SHP77 (cell line): Measurements from ENCODE around the gene GUK1.

ENCODE experiments used
- DNase-seq, 2 experiments: peaks; one replicate each; lab custom pipeline; 2025; lab: John Stamatoyannopoulos, UW

GUK1 gene

DNA sequence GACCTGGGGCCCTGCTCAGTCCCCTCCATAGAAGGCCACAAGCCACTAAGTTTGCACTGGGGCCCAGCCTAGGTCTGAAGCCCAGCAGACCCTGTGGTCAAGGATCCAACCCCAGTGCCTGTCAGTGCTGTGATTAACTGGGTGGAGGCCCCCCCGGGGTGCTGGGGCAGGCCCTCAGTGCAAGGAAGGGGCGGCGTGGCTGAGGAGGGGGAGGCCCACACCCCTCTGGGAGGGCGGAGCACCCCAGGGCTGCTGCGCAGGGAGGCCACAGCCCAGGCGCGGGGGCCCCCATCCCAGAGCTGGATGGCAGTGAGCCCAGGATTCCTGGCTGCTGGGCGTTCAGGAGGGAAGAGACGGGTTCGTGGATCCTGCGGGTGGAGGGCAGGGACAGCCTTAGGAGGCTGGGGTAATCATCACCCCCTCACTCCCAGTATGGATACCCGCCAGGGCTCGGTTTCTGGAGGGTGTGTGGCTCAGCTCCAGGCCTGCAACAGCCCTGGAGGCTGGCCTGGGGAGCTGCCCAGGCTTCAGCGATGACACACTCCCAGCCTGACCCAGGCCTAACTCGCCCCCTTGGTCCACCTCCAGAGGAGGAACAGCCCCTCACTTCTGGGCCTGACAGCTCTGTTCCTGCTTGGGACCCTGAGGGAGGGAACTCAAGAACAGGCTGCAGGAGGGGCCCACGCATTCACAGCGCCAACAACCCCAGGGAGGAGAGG lies 10.5 kb downstream of the GUK1 start:
- no peak for DNase-seq

DNA sequence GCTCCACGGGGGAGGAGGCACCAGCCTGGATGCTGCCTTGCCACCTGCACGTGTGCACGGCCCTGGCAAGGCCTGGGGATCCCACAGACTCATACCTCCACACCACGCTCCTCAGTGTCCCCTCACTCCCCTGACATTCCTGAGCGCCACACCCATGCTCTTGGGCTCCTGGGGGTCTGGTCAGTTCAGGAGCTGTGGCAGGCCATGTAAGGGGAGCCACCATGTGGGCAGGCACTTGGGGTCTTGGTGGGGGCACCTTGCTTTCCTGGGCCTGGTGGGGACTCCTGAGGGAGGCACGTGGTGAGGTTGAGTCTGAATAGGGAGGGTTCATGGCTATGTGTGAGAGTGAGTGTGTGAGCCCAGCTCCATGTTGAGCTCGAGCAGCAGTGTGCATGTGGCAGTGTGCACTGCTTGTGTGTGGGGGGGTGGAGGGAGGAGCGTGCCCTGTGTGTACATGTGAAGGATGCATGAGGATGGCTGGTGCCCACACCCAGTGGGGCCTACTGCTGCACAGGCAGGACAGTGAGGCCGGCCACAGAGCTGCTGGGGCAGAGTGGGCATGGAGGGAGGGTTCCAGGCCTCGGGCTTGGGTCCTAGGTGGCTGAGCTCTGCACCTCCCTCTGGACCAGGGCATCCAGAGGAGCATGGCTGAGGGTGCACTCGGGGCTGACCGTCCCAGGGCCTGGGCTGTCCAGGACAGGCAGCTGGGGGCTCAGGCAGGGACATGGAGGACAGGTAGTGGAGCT lies 11.3 kb downstream of the GUK1 start:
- no peak for DNase-seq

DNA sequence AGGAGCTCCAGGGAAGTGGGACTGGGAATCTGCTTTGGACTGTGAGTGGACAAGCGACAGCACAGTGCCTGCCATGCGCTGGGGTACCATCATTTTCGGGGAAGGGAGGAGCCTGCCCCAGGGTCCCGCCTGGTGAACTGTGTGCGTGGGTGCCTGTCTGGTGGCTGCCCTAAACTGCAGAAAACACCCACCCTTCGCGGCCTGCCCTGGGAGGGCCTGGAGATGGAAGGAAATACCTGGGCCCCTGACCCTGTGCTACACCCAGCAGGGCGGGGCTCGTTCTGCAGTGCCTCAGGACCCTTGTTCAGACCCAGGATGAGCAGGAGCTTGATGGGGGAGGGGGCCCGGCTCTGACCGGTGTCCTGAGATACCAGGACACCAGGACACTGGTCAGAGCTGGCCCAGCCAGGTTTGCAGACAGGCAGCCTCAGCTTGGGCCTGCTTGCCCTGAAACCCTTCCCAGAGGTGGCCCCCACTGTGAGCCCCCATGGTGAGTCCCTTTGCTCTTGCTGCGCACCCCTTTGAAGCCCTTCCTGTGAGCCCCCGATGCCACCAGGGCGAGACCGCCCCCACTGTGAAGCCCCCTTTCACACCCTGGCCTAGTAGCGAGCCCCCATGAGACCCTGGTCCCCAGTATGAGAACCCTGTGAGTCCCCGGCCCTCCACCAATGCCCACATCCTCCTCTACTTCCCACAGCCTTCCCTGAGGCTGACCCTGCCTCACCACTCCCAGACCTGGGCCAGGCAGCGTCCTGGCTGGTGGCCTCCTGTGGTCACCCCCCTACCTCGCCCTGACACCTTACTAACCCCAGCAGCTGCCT lies 12.2 kb downstream of the GUK1 start:
- DNase-seq, result no peak

DNA sequence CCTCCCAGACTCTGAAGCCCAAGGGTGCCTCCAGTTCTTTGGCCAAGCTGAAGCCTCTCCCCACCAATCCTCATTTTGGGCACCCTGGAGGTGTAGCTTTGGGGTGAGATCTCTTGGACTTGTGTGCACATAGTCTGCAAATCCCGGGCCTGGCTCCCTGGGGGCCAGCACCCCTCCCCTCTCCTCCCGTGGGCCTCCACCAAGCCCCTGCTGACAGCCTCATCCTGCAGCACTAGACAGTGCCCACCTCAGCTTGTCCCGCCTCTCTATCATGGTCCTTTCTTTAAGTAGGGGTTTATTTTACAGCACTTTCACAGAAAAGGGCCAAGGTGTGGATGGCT lies 12.8 kb downstream of the GUK1 start:
- DNase-seq, result no peak

DNA sequence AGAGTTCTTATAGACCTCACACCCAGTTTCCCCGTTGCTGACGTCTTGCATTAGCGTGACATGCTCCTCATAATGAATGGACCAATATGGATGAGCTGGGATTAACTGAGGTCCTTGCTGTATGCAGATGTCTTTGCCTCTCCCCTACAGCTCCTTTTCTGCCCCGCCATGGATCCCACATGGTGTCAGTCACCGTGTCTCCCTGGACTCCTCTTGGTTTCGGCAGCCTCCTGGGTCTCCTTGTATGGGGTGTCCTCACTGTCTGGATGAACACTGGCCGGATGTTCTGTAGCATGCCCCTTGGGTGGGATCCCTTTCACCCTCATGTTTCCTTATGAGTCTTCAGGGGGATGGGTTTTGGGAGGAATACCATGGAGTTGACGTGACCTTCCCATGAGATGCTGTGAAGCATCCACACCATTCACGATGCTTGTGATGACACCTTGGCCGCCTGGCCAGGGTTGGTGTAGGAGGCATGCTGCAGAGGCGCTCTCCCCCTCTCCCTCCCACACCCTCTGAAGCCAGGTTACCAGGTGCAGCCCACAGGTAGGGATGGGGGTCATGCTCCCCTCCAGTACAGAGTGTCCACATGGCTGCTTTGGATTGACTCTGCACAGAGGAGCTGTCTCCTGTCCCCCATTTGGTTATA lies 14.1 kb downstream of the GUK1 start:
- no peak for DNase-seq

DNA sequence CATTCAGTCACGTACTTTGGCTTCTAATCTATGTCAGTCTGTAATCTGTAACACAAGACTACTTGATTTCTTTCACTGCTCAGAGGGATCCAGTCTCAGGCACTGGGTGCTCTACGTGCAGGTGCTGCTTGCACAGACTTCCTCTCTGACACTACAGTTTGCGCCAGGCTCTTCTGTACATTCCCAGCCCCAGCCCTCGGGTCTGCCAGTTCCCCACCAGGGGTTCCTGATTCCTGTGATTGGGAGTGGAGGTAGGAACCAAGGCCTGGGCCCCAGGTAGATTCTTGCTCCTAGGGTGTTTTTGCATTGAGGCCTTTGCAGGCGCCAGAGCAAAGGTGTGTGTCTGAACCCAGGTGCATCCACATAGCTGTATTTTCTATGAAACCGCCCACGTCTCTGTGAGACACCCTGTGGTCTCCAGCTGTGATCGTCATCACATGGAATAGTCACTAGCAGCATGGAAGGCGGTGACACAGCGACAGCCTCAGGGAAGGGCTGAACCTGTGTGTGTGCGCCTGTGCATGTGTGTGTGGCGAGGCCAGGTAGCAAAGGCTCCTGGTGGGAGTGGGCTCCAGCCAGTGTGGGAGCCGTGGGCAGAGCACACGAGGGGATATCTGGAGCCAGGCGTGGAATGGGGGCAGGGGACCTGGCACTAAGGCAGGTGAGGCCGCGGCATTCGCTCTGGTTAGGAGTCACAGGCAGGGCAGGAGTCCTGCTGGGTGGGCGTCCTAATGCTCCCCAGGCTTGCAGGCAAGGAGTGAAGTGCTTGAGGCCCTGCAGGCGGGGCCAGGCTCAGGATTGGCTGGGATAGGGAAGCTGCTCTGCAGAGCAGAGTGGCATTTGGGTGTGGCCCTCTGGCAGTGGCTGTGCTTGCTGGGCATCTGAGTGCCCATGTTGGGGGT lies 14.8 kb downstream of the GUK1 start:
- no peak for DNase-seq

DNA sequence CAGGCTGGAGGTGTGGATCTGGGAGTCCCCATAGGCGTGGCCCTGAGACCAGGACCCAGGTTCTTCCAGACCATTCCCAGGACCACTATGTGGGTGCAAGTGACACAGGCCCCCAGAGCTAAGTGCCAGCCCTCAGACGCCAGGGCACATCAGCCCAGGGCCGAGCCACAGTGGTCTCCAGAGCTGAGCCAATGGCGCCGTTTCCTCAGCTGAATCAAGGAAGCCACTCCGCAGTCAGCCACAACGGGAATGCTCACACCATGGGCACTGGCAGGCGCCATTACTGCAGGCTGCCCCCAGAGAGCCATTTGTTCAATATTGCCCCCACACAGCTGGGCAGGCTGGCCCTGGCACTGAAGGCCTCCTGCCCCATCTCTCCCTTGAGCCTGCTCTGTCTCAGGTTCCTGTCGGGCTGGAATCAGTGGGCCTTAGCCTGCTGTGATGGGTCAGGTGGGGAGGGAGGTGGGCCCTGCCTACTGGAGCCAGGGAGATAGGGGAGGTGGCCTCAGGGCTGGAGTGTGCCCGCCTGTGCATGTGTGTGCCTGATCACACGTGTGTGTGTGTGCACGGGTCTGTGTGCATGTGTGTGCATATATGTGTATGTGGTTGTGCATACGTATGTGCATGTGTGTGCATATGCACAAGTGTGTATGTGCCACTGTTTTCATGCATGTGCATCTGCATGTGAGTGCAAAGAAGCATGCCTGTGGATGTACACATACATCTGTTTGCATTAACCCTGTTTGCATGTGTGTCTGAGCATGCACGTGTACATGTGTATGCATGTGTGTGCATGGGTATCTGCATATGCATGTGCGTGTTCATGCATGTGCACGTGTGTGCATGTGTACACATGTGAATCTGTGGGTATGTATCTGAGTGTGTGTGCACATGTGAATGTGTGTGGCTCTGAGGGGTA lies 15.8 kb downstream of the GUK1 start:
- no peak for DNase-seq

DNA sequence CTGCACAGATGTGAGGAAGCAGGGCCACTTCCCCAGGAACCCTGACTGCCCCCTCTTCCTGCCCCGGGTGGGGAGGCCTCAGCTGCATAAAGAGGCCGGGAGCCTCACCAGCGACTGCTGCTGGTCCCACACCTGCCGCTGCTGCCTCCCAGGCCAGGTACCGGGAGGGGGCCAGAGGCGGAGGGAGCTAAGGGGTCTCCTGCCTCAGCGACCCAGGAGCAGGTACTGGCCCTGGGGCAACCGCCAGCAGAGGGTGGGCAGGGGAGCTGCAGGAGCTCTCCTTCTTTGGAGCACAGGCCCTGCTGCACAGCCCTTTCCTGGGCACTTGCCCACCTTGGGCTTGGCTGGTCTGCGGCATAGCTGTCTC lies 16.4 kb downstream of the GUK1 start:
- no peak for DNase-seq

DNA sequence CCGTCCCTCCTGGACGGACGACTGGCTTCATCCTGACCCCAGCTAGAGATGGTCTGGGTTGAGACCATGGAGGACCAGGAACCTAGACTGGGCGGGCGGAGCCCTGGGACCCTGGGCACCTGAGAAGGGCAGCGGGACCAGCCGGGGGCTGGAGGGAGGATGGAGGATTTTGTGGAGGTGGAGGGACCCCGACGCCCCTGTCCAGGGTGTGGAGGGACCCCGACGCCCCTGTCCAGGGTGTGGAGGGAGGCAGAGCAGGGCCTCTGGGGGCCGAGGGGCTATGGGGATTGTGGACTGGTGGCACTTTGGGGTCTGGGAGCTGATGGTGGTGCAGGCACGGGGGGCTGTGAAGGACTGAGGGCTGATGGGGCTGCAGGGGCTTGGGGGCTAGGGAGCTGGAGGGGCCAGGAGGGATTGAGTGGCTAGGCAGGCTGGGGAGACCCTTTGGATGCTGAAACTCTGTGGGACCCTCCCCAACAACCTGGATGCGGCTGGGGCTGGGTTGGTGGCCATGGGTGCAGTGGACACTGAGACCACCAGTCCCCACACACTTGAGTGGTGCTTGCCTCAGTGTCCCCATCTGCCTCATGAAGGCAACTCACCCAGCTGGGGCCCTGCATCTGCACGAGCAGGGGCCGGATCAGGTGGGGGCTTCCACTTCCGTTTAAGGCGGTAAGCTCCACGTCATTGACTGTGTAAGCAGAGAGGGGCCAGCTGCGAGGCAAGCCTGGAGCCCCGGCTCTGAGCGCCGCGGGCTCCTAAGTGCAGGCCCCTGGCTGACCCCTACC lies 17.1 kb downstream of the GUK1 start:
- DNase-seq, result no peak

DNA sequence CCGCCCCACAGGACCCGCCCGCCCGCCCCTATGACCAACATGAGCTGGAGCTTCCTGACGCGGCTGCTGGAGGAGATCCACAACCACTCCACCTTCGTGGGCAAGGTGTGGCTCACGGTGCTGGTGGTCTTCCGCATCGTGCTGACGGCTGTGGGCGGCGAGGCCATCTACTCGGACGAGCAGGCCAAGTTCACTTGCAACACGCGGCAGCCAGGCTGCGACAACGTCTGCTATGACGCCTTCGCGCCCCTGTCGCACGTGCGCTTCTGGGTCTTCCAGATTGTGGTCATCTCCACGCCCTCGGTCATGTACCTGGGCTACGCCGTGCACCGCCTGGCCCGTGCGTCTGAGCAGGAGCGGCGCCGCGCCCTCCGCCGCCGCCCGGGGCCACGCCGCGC lies 17.6 kb downstream of the GUK1 start:
- DNase-seq, result no peak

DNA sequence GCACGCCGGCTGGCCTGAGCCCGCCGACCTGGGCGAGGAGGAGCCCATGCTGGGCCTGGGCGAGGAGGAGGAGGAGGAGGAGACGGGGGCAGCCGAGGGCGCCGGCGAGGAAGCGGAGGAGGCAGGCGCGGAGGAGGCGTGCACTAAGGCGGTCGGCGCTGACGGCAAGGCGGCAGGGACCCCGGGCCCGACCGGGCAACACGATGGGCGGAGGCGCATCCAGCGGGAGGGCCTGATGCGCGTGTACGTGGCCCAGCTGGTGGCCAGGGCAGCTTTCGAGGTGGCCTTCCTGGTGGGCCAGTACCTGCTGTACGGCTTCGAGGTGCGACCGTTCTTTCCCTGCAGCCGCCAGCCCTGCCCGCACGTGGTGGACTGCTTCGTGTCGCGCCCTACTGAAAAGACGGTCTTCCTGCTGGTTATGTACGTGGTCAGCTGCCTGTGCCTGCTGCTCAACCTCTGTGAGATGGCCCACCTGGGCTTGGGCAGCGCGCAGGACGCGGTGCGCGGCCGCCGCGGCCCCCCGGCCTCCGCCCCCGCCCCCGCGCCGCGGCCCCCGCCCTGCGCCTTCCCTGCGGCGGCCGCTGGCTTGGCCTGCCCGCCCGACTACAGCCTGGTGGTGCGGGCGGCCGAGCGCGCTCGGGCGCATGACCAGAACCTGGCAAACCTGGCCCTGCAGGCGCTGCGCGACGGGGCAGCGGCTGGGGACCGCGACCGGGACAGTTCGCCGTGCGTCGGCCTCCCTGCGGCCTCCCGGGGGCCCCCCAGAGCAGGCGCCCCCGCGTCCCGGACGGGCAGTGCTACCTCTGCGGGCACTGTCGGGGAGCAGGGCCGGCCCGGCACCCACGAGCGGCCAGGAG lies 18.3 kb downstream of the GUK1 start:
- DNase-seq, result no peak

DNA sequence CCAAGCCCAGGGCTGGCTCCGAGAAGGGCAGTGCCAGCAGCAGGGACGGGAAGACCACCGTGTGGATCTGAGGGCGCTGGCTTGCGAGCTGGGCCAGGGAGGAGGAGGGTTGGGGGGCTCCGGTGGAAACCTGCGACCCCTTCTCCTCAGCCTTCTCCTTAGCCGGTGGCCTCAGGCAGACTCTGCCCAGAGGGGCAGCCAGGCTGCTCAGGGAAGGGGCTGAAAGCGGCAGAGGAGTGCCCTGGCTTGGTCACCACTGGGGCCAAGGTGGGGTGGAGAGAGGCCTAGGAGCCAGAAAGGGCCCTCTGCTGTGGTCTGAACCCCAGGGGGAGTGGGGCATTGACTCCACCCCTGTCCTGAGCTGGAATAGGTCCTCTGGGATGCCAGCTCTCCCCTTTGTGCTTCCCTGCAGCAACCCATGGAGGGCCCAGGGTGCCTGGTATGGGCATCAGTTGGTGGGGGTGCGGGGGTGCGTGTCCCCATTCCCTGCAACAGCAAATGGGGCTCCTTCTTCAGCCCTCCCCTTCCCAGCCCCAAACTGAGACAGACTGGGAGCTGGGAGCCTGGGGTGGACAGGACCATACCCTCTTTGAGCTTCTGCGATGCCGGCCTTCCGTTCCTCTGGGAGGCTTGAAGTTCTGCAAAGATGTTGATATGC lies 19.1 kb downstream of the GUK1 start:
- no peak for DNase-seq

DNA sequence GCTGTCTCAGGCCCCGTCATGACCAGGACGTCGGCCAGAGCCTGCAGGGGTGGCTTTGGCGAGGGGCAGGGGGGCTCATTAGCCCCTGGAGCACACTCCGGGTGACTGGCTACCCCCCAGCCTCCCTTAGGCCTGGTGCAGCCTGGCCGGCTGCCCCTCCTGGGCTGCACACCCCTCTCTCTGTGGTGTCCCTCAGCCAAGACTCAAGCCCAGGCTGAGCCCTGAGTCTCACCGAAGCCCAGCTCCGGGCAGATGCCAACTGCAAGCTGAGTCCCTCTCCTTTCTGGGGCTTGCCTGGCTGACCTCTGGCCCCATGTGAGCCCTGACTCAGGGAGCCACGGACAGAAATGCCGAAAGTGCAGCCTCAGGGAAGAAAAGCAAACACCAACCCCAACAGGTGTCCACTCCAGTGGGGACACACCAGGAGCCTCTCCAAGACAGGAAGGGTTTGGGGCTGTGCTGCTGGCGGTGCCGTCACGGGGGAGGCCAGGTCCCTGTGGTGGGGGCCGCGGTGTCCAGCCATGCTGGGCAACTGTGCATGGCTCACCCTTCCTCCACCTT lies 20.2 kb downstream of the GUK1 start:
- no peak for DNase-seq

DNA sequence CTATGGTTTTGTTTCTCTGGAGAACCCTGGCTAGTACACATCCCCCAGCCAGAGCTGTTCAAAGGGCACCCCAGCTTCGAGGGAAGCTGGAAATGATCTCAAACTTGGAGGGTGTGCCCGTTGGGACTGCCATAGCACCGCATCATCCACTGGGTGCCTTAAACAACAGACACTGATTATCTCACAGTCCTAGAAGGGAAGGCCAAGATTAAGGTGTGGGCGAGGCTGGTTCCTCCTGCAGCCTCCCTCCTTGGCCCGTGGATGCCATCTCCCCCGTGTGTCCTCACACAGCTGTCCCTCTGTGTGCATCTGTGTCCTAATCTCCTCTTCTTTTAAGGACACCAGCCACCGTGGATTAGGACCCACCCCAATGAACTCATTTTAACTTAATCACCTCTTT lies 21.3 kb downstream of the GUK1 start:
- no peak for DNase-seq

DNA sequence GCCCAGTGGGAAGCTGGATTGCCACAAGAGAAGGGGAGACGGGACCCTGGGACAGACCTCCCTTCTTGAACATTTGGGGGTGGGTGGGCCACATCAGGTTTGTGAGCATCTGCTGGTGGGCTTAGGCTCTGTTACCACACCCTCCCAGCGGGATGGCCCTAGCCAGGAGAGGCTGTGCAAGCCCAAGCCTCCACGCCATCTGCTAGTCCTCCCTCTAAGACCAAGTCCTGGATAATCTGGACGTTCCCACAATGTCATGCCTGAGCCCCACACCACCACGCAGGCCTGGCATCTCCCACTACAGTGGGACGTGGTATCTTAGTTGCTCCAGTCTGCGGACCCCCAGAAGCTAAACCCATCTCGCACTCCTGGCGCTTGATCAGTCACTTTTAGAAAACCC lies 21.8 kb downstream of the GUK1 start:
- DNase-seq, result no peak

DNA sequence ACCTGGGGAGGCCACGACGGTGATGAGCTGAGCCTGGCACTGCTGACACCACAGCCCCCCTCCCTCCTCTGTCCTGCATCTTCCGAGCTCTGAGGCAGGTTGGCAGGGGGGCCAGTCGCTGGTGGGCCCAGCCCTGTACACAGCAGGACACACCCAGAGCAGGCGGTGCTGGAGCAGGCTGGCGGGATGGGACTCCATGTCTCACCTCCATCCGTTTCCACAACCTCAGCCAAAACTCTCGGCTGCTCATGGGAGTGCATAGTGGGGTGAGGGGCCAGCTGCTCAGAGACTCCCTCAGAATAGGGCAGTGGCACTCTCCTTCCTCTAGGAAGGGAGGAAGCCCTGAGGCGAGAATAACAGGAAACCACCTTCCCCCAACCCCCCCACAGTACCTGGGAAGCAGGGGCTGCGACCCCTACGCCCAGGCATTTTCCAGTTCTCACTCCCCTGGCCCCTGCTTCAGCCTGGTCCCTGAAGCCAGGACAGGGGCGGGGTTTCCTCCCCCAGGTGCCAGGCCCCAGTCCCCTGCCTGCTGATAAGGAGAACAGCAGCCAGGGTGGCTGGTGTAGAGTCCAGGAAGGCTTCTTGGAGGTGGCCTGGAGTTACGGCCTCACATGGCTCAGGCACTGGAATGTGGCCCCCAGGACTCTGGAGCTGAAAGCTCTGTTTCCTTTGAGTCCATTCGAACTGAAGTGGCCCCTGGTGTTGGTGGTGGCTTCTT lies 22.4 kb downstream of the GUK1 start:
- no peak for DNase-seq
